Measurements from ENCODE around the gene ADGRG2. TPM values are rescaled to one million over a fixed set of nuclear protein-coding genes. Genes with fewer than 3 reads are reported as not detected.

The ADGRG2 gene
- total RNA-seq, 2 donors from 2014 or later = 5.9 to 9.4 TPM

GRCh38 chrX:18964026-18964425 is 158.2 kb downstream of the ADGRG2 start:
- peaks cover 4% of the 10 kb centered on the region for H3K4me1 ChIP-seq (ENCODE audit: control insufficient read depth, insufficient read depth, low read length)
- H3K27ac Mint-ChIP-seq = no peak overlapping the region
- peaks cover 24% of the 10 kb centered on the region for H3K4me1 Mint-ChIP-seq

DNA sequence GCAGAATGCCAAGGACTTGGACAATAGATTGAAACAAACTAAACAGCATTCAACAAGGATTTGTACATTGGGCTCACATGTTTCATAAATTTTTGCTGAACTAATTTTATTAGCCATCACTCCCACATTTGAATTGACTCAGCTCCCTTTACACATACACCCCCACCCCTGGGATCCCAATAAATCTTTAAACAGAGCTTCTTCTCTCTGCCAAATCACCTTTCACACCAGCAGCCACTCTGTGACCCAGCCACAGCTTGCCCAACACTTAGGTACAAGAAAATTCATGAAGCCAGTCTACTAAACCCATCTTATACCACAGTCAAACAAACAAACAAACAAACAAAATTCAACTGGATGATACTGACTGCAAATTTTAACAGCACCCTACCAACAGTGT is 159.9 kb downstream of the ADGRG2 start:
- Mint-ChIP-seq H3K36me3 (ENCODE audit: low read depth) (no peaks in the 10 kb centered on the region), H3K4me1 (peaks cover 24% of the 10 kb centered on the region), H3K9me3 (peaks cover 53% of the 10 kb centered on the region), H3K4me3 (no peak overlapping the region), H3K27me3 (ENCODE audit: insufficient read depth) (no peaks in the 10 kb centered on the region), H3K27ac (no peak overlapping the region)
- H3K36me3 ChIP-seq (ENCODE audit: control insufficient read depth, insufficient read depth, low read length) = no peaks in the 10 kb centered on the region
- H3K4me3 ChIP-seq (ENCODE audit: low read length) = no peak overlapping the region
- no peaks in the 10 kb centered on the region for H3K9me3 ChIP-seq (ENCODE audit: control insufficient read depth, low read length)
- TF ChIP-seq CTCF (conservative IDR thresholded peaks at IDR 0.05) = no peak
- no peaks in the 10 kb centered on the region for H3K27me3 ChIP-seq (ENCODE audit: control insufficient read depth, insufficient read depth, low read length, poor library complexity, severe bottlenecking)
- DNase-seq = no peak
- no peak overlapping the region for H3K27ac ChIP-seq (ENCODE audit: low read depth, low read length)
- no peak overlapping the region for H3K9ac ChIP-seq (ENCODE audit: extremely low read depth, low read length, poor library complexity, severe bottlenecking)
- H3K4me1 ChIP-seq (ENCODE audit: control insufficient read depth, insufficient read depth, low read length) = peaks cover 4% of the 10 kb centered on the region

More at GRCh38 chrX:18964026-18964425, 158.2 kb downstream of the ADGRG2 start:
- Histone ChIP-seq H3K27me3 (ENCODE audit: control insufficient read depth, insufficient read depth, low read length, poor library complexity, severe bottlenecking) (no peaks in the 10 kb centered on the region), H3K4me3 (ENCODE audit: low read length) (no peak overlapping the region), H3K9ac (ENCODE audit: extremely low read depth, low read length, poor library complexity, severe bottlenecking) (no peak overlapping the region), H3K36me3 (ENCODE audit: control insufficient read depth, insufficient read depth, low read length) (no peaks in the 10 kb centered on the region), H3K9me3 (ENCODE audit: control insufficient read depth, low read length) (no peaks in the 10 kb centered on the region), H3K27ac (ENCODE audit: low read depth, low read length) (no peak overlapping the region)
- Mint-ChIP-seq H3K9me3 (peaks cover 49% of the 10 kb centered on the region), H3K27me3 (ENCODE audit: insufficient read depth) (no peaks in the 10 kb centered on the region), H3K36me3 (ENCODE audit: low read depth) (no peaks in the 10 kb centered on the region), H3K4me3 (no peak overlapping the region)
- no peak for TF ChIP-seq CTCF (conservative IDR thresholded peaks at IDR 0.05)
- no peak for DNase-seq
- WGBS, 2 experiments (ENCODE audit: insufficient coverage in 1 of 2, insufficient read length in 1 of 2) = 74% methylated on average over 4 of the region's 4 CpGs; no CpG with 5 or more reads in 1 of the 2 experiments

DNA sequence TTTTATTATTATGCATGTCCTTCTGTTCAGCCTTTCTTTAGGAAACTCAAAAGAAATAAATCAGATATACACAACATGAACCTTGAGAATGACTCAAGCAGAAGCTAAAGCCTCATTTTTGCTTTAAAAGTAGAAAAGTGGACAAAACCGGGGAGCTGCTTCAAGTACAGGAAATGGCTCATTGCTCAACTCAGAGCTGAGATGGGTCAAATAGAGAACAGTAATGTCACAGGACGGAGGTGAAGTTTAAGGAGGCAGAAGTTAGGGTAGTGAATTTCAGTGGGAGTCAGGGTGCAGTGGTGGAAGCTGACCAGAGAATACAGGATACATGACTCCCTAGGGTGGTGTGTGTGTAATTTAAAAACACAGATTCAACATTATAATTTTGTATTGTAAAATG is 160.6 kb downstream of the ADGRG2 start:
- peaks cover 4% of the 10 kb centered on the region for H3K4me1 ChIP-seq (ENCODE audit: control insufficient read depth, insufficient read depth, low read length)
- H3K4me3 ChIP-seq (ENCODE audit: low read length) = no peak overlapping the region
- no peak overlapping the region for H3K9ac ChIP-seq (ENCODE audit: extremely low read depth, low read length, poor library complexity, severe bottlenecking)
- Mint-ChIP-seq H3K27ac (no peak overlapping the region), H3K9me3 (peaks cover 52% of the 10 kb centered on the region), H3K4me1 (peaks cover 17% of the 10 kb centered on the region), H3K4me3 (no peak overlapping the region), H3K27me3 (ENCODE audit: insufficient read depth) (no peaks in the 10 kb centered on the region), H3K36me3 (ENCODE audit: low read depth) (no peaks in the 10 kb centered on the region)
- no peak for TF ChIP-seq CTCF (conservative IDR thresholded peaks at IDR 0.05)
- H3K27me3 ChIP-seq (ENCODE audit: control insufficient read depth, insufficient read depth, low read length, poor library complexity, severe bottlenecking) = no peaks in the 10 kb centered on the region
- H3K27ac ChIP-seq (ENCODE audit: low read depth, low read length) = no peak overlapping the region
- H3K9me3 ChIP-seq (ENCODE audit: control insufficient read depth, low read length) = no peaks in the 10 kb centered on the region
- H3K36me3 ChIP-seq (ENCODE audit: control insufficient read depth, insufficient read depth, low read length) = no peaks in the 10 kb centered on the region
- 83% methylated on average over 2 of the region's 2 CpGs; no CpG with 5 or more reads in 1 of the 2 experiments for WGBS, 2 experiments (ENCODE audit: insufficient coverage in 1 of 2, insufficient read length in 1 of 2)
- DNase-seq = no peak

Data from endodermal cell (in vitro differentiated cells).